ENCODE data around the gene ADAM33. TPM values are rescaled to one million over a fixed set of nuclear protein-coding genes. Genes with fewer than 3 reads are reported as not detected.
A peak's percentile ranks its signal among the peaks of the same experiment; 100 is the strongest.

ADAM33 gene, protein sequence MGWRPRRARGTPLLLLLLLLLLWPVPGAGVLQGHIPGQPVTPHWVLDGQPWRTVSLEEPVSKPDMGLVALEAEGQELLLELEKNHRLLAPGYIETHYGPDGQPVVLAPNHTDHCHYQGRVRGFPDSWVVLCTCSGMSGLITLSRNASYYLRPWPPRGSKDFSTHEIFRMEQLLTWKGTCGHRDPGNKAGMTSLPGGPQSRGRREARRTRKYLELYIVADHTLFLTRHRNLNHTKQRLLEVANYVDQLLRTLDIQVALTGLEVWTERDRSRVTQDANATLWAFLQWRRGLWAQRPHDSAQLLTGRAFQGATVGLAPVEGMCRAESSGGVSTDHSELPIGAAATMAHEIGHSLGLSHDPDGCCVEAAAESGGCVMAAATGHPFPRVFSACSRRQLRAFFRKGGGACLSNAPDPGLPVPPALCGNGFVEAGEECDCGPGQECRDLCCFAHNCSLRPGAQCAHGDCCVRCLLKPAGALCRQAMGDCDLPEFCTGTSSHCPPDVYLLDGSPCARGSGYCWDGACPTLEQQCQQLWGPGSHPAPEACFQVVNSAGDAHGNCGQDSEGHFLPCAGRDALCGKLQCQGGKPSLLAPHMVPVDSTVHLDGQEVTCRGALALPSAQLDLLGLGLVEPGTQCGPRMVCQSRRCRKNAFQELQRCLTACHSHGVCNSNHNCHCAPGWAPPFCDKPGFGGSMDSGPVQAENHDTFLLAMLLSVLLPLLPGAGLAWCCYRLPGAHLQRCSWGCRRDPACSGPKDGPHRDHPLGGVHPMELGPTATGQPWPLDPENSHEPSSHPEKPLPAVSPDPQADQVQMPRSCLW
- under 0.01 and 0.53 TPM in 2 replicates for total RNA-seq

DNA sequence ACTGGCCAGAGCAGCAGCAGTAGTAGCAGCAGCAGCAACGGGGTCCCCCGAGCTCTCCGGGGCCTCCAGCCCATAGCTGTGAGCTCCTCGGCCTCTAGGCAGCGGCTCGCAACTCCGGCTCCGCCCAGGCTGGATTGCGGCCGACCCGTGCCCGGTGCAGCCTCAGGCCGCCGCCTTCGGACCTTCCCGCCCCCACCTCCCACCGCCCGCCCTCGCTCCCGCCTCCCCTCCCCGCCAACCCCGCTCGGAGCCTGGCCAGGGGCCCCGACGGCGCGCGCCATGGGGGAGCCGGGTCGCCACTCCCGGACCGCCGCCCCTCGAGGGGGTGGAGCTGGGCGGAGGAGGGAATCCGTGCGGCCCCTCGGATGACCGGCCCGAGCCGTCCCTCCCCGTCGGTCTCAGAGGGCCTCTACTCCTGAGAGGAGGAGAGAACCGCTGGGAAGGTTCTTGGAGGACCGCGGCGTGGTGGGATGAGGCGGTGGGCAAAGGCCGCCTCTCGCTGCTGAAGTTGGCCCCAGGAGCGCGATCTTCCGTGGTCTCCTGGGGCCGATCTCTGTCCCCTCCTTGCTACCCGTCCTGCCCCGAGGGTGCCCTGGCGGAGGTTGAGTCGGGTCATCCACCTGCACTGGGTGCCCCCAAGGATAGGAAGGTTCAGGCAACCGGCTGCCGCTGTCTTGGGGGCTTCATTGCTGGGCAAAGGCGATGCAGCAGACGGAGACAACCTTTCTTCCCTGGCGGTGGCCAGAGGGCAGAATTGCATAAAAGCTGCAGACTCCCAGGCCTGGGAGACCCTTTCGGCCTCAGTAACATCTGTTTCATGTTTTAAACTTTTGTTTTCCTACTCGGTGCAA lies at the start of gene ADAM33:
TSS of gene ADAM33 (minus strand) at position 80 of the 851 bp plus-strand sequence. CDS start at position 74, 6 bp downstream.
- Histone ChIP-seq H3K27me3 (ENCODE audit: control insufficient read depth, insufficient read depth, low read length) (peaks cover 27% of the 10 kb centered on the region), H3K4me3 (ENCODE audit: low read depth, low read length) (no peak within 1 kb of the TSS), H3K36me3 (ENCODE audit: control insufficient read depth, insufficient read depth, low read length) (no peaks in the 10 kb centered on the region)
- TF ChIP-seq, protein P1, sequence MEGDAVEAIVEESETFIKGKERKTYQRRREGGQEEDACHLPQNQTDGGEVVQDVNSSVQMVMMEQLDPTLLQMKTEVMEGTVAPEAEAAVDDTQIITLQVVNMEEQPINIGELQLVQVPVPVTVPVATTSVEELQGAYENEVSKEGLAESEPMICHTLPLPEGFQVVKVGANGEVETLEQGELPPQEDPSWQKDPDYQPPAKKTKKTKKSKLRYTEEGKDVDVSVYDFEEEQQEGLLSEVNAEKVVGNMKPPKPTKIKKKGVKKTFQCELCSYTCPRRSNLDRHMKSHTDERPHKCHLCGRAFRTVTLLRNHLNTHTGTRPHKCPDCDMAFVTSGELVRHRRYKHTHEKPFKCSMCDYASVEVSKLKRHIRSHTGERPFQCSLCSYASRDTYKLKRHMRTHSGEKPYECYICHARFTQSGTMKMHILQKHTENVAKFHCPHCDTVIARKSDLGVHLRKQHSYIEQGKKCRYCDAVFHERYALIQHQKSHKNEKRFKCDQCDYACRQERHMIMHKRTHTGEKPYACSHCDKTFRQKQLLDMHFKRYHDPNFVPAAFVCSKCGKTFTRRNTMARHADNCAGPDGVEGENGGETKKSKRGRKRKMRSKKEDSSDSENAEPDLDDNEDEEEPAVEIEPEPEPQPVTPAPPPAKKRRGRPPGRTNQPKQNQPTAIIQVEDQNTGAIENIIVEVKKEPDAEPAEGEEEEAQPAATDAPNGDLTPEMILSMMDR (IDR thresholded peaks at IDR 0.05; ENCODE audit: insufficient read depth, low read length, severe bottlenecking): no peak
- no peak for FAIRE-seq
- no peak for DNase-seq (ENCODE audit: low read depth)

DNA sequence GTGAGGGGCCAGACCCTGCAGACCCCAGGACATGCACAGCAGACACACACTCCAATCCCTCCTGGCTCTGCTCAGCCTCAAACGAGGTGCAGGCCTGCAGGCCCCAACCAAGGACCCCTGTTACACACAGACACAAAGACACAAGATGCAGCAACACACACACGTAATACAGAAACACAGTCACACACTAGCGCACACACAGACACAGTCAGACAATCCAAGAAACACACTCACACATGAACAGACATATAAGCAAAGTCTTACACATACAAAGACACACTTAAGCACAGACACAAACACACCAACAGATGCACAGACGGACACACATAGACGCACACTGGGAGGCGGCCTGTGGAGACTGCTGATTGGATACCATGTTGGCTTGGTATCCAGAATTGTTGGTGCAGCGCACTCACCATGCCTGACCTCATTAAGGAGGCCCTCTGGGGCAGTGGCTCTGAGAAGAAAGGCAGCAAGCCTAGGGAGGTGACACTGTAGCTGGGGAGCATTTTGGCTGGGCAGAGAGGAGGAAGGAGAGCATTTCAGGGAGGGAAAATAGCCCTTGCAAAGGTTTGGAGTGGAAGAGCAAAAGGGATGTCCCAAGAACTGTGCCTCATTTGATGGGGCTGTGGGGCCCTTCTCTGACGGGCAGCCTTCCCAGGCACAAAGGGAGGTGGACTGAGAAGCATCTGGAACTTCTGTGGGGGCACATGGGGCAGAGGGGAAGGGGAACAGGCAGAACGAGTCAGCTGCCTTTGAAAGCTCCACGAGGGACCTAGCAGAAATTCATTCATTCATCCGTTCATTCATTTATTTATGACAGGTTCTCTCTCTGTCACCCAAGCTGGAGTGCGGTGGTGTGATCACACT lies 49.2 kb upstream of the ADAM33 start:
- FAIRE-seq: no peak

DNA sequence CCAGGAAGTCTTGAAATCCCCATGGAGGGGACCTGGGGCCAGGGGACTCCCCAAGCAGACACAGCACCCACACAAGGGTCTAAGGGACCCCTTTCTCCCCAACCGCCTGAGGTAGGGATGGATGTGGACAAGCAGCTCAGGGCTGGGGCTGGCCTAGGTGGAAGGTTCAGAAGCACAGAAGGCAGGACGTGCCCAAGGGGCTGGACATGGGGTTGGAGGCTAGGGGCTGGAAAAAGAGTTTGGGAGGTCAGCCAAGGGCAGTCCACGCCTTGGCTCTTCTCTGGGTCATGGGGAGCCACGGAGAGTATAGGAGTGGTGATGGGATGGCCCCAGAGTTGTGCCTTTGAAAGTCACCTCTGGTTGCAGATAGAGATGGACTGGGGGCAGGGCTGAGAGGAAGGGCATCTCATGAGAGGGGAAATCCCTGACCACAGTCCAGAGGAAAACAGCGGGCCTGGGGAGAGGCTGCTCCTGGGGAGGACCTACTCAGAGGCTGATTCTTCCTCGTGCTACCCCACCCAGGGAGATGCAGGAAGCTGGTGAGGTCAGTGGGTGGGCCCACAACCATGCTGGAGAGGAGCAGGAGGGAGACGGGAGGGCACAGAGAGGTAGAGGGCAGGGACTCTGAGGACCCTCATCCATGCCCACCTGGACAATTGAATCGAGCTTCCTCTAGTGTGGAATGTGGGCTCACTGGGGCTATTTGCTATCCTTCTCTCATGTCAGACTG lies 48.2 kb upstream of the ADAM33 start:
- DNase-seq (ENCODE audit: low read depth): no peak
- no peak overlapping the region for H3K4me3 ChIP-seq (ENCODE audit: low read depth, low read length)
- no peaks in the 10 kb centered on the region for H3K36me3 ChIP-seq (ENCODE audit: control insufficient read depth, insufficient read depth, low read length)
- no peak for FAIRE-seq
- TF ChIP-seq, protein P1 (IDR thresholded peaks at IDR 0.05; ENCODE audit: insufficient read depth, low read length, severe bottlenecking): no peak
- peaks cover 7% of the 10 kb centered on the region for H3K27me3 ChIP-seq (ENCODE audit: control insufficient read depth, insufficient read depth, low read length)

More for the DNA sequence above, 49.2 kb upstream of the ADAM33 start:
- TF ChIP-seq, protein P1 (IDR thresholded peaks at IDR 0.05; ENCODE audit: insufficient read depth, low read length, severe bottlenecking): no peak
- H3K4me3 ChIP-seq (ENCODE audit: low read depth, low read length): no peak overlapping the region
- peaks cover 4% of the 10 kb centered on the region for H3K27me3 ChIP-seq (ENCODE audit: control insufficient read depth, insufficient read depth, low read length)
- no peaks in the 10 kb centered on the region for H3K36me3 ChIP-seq (ENCODE audit: control insufficient read depth, insufficient read depth, low read length)
- DNase-seq (ENCODE audit: low read depth): no peak

DNA sequence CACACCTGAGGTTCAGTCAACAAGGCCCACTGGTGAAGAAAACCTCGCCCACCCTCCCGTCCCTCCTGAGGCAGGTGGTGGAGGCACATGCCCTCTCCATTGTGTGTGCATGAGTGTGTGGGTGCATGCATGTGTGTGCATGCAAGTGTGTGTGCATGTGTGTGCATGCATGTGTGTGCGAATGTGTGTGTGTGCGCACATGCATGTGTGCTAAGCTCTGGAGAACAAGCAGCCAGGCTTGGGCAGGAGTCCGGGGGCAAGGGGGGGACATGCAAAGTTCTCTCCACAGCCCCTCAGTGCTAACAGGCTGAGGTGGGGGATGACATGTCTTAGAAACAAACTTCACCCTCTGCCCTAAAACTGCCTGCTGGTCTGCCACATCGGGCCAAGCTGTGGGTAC lies 47.6 kb upstream of the ADAM33 start:
- Histone ChIP-seq H3K36me3 (ENCODE audit: control insufficient read depth, insufficient read depth, low read length) (no peaks in the 10 kb centered on the region), H3K4me3 (ENCODE audit: low read depth, low read length) (no peak overlapping the region), H3K27me3 (ENCODE audit: control insufficient read depth, insufficient read depth, low read length) (peaks cover 7% of the 10 kb centered on the region)
- TF ChIP-seq, protein P1 (IDR thresholded peaks at IDR 0.05; ENCODE audit: insufficient read depth, low read length, severe bottlenecking): no peak
- FAIRE-seq (peak; percentile 58), DNase-seq (ENCODE audit: low read depth) (no peak)

Data from bronchial epithelial cell (primary cell).